SW480 (cell line): ENCODE results near the gene POR.
A peak's percentile ranks its signal among the peaks of the same experiment; 100 is the strongest.
"Not testable (repeated sequence)": the region's sequence is repeated elsewhere in the genome, so short reads cannot be mapped to it uniquely, and the experiment has no call there.

Experiments used
- DNase-seq: peaks from one replicate; pipeline ENCODE4 v3.0.0-alpha.2; 2016; ENCODE audit warnings: low spot score

The POR gene

DNA sequence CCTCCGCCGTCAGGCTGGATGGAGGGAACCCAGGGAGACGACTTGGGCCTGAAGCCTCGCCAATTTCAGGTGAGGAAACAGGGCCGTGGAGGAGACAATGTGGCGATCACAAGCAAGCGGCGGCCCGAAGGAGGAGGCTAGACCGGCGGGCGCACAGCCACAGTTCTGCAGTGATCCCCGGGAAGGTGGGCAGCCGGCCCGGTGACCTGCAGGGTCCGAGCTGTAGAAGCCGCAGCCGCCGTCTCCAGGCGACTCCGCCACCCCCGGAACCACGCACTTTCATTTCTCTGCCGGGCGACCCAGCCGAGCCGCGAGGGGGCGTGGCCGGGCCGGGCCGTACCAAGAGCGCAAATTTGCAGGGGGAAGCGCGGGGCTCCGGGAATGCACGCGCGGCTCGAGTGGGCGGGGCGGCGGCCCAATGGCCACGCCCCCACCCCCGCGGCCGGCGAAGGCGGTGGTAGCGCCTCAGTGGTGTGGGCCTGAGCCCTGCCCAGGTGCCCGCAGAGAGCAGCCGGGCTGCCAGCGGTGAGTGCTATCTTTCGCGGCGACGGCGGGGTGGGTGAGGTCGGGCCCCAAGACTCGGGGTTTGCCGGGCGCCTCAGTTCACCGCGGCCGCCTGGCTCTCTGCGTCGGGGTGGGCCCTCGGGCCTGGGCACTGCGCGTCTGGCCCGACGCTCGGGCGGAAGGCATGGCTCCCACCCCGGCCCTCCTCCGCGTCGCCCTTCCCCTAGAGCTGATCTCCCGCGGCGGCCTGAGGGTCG, at the start of gene POR:
TSS of gene POR (plus strand) at position 501 of the 761 bp plus-strand sequence. CDS start 38,847 bp downstream, outside the sequence.
- peak; percentile 94 for DNase-seq

DNA sequence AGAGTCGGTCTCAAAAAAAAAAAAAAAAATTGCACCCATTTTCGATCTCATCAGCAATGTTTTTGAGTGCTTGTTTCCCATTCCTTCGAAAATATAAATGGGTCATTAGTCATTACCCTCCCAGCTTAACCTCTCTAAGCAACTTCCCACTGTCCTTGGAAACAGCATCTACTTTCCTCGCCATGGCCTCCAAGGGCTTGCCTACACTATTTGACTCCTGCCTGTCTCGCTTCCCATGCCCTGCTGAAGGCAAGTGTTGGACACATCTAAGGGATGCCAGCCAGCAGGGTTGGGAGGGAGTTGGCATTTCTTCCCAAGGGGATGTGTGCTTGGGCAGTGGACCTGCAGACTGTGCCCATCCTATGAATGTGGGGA, 48.9 kb upstream of the POR start:
- DNase-seq: no peak

DNA sequence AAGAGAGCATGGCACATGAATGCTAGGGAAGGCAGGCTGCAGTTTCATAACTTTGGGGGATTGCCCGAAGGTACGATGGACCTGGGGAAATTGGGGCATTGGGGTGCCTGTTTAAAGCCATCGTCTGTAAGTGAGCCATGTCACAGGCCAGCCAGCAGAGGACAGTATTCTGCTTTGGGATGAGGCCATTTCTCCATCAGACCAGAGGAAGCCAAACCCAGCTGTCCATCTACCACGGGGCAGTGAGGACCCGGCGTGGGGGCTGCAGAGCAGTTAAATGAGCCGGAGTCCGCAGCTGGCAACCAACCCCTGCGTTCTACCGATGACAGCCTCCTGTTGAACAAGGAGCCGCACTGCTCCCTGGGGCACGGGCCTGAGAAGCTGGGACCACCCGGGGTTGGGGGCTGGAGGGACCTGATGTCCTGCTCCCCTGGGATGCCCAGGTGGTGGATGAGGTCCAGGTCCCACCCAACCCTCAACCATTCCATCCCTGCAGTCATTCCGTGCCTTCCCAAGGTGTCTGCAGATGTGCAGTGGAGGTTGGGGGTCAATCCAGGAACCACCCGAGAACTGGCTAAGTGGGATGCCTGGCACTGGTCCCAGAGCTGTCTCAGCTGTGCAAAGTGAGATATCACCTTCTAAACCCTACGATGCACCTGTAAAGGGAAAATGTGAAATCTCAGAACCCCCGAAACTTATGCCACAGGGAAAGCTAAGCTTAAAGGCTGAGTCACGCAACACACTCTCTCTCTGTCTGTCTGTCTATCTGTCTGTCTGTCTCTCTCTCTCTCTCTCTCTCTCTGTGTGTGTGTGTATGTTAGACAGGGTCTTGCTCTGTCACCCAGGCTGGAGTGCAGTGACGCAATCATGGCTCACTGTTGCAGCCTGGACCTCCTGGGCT, 48.2 kb upstream of the POR start:
- peak; percentile 85 for DNase-seq

DNA sequence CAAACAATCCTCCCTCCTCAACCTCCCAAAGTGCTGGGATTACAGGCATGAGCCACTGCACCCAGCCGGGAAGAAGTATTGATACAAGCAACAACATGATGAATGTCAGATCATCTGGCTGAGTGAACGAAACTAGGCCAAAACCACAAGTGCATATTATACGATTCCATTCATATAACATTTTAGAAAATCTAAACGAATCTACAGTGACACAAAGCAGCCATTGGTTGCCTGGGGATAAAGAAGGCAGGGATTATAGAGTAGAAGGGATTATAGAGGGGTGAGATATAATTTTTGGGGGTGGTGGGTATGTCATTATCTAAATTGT, 47.6 kb upstream of the POR start:
- no peak for DNase-seq

DNA sequence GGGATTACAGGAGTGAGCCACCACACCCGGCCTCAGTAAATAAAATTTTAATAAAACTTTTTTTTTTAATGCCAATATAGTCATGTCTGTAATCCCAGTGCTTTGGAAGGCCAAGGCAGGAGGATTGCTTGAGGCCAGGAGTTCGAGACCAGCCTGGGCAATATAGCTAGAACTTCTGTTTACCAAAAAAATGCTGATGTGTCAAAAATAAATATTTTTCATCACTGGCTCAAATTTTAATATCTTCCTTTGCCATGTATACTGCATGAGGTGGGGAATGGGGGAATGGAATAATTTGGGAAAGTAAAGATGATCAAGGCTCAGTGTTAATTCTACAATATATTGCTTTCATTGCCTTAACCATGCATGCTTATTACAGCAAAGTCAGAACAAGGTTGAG, 46.8 kb upstream of the POR start:
- DNase-seq: no peak

DNA sequence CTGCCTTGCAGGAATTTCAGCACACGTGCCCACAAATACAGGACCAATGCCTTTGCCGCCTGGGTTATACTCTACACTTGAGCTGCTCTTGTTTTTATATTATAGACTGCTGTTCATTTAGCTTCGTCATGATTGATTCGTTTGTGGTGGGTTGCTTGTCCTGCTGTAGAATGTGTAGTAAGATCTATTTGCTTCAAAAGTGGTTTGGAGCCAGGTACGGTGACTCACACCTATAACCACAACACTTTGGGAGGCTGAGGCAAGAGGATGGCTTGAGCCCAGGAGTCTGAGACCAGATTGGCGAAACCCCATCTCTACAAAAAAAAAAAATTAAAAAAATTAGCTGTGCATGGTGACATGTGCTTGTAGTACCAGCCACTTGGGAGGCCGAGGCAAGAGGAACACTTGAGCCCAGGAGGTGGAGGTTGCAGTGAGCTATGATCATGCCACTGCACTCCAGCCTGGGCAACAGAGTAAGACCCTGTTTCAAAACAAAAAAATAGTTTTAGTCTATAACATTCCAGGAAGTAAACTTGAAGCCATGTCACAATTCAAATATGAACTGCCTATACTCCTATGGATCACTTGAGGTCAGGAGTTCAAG, 45.1 kb upstream of the POR start:
- DNase-seq: peak; percentile 68

DNA sequence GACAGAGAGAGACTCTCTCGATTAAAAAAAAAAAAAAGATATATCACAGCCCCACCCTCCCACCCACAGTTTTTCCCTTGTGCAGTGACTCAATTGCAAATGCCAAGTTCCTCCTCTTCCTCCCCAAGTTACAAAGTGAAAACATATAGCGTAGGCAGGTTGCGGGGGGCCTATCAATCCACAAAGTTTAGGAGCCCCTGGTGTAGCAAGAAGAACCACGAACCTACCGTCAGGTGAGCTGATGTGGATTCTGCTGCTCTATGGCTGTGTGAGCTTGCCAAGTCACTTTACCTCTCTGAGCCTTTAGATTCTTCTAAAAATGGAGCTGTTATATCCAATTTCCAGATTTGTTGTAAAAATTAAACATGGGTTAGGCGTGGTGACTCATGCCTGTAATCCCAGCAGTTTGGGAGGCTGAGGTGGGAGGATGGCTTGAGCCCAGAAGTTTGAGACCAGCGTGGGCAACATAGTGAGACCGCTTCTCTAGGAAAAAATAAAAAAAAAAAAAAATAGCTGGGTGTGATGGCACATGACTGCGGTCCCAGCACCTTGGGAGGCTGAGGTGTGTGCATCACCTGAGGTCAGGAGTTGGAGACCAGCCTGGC, 44.3 kb upstream of the POR start:
- no peak for DNase-seq

DNA sequence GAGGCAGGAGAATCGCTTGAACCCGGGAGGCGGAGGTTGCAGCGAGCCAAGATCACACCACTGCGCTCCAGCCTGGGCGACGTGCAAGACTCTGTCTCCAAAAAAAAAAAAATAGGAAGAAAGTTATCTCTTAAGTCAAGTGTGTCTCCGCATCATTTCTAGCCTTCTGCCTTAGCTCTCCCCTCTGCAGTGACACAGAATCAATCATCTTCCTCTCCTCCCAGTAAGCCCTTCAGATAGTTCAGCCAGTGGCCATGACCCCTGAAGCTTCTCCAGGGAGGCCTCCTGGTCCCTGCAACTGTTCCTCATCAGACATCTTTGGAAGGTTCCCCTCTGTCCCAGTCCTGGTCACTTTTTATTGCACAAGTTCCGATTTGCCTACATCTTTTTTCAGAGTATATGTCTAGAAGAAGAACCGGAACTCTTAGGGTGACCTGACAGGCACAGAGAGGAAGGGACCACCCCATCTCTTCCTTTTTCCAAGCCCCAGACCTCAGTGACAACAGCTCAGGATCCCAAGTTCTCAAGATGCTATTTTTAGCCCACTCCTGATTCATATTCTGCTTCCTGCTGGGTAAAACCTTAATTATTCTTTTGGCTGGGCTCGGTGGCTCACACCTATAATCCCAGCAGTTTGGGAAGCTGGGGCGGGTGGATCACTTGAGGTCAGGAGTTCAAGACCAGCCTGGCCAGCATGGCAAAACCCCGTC, 42.7 kb upstream of the POR start:
- no peak for DNase-seq

DNA sequence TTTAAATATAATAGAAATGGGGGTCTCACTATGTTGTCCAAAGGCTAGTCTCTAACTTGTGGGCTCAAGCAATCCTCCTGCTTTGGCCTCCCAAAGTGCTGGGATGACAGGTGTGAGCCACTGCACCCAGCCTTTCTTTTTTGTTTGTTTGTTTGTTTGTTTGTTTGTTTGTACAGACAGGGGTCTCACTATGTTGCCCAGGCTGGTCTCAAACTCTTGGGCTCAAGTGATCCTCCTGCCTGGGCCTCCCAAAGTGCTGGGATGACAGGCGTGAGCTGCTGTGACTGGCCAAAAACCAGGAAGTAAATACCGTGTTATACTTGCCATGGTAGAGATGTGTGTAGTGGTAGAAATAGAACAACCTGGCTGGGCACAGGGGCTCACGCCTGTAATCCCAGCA, 40.8 kb upstream of the POR start:
- DNase-seq: not testable (repeated sequence)

DNA sequence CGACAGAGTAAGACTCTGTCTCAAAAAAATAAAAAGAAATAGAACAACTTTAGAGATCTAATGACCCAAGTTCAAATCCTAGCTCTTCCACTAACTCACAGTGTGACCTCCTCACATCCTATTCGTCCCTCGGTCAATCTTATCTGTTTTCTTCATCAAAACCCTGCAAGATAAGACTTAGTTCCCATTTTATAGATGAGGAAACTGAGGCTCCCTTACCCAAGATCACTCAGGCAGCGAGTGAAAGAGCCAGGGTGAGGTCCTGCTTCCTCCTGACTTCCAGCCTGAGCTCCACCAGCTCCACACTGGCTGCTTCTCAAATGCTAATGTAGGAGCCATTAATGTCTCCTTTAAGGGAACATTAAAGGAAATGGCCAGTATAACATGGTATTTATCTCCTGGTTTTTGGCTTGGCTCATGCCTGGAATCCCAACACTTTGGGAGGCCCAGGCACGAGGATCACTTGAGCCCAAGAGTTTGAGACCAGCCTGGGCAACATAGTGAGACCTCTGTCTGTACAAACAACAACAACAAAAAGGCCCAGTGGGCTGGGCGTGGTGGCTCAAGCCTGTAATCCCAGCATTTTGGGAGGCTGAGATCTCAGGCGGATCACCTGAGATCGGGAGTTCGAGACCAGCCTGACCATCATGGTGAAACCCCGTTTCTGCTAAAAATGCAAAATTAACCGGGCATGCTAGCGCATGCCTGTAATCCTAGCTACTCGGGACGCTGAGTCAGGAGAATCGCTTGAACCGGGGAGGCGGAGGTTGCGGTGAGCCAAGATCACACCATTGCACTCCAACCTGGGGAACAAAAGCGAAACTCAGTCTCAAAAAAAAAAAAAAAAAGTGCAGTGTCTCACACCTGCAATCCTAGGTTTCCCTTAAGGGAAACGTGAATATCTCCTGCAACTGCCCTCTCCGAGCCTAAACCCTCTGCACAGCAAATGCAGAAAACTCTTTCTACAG, 39.6 kb upstream of the POR start:
- no peak for DNase-seq

DNA sequence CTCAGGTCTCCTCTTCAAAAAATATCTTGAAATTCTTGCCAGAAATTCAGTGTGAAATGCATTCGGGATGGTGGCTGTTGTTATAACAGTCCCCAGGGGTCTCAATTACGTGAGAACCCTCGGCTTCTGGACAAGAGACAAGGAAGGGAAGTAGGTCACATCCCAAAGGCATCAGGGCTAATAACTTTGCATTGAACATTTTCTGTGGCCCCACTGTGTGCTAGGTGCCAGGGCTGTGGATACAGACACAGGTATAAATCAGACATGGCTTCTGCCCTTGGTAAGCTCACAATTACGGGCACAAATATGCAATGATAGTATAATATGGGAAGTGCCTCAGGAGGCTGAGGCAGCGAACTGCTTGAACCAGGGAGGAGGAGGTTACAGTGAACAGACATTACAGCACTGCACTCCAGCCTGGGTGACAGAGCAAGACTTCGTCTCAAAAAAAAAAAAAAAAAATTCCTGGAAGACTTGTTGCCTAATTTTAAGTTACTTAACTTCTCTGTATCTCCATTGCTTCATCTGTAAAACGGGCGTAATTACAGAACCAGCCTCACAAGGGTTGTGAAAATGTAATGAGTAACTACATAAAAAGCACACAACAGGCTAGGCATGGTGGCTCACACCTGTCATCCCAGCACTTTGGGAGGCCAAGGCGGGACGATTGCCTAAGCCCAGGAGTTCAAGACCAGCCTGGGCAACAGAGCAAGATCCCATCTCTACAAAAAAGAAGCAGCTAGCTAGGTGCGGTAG, 38.7 kb upstream of the POR start:
- DNase-seq: no peak

DNA sequence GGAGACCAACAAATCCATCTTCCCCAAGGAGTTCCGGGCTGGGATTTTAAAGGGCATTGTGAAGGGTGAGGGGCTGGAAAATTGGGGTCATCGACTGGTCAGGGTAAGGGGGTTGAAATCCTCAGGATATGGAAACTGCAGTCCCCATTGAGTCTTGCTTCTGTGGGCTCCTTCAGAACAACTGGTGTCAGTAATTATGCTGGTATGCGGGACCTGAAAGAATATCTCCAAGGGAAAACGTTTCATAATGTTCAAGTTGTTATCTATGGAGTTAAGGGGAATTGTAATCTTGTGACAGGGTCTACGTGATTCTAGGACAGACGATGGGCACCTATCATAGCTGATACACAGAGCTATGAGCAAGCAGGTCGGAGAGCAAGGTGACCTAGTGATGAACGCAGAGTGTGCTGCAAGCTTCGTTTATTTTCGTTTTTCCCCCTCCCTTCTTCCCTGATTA, 36.6 kb upstream of the POR start:
- no peak for DNase-seq

DNA sequence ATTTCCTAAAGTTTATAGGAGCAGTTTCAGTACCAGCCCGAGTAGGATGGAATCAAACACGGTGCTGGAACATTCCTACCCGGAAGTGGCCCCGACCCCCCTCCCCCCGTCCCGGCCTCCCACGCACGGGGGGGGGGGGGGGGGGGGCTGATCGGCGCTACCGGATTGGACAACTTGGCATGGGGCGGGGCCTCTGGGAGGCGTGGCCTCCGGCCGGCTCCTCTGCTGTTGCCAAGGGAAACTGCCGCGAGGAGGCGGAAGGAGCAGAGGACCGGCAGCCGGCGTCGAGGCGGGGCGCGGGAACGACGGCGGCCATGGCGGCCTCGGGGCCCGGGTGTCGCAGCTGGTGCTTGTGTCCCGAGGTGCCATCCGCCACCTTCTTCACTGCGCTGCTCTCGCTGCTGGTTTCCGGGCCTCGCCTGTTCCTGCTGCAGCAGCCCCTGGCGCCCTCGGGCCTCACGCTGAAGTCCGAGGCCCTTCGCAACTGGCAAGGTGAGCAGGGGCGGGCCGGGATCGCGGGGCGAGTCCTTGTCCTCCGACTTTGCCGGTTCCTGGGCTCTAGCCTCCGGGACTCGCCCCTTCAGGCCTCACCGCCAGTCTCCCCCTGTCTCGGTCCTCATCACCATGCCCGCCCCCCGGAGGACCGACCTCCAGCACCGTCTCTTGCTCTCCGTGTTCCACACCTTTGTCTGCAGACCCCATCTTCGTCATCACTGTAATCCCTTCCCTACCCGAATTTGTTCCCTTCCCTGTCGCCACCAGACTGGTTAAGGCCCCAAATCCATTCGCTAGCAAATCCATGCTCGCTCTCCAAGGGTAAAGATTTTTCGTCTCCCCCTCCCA, 36.0 kb upstream of the POR start, which contains the start of gene RHBDD2:
TSS of gene RHBDD2 (plus strand) at position 266 of the 843 bp plus-strand sequence. CDS start at position 315, 49 bp downstream.
- DNase-seq: peak; percentile 95

DNA sequence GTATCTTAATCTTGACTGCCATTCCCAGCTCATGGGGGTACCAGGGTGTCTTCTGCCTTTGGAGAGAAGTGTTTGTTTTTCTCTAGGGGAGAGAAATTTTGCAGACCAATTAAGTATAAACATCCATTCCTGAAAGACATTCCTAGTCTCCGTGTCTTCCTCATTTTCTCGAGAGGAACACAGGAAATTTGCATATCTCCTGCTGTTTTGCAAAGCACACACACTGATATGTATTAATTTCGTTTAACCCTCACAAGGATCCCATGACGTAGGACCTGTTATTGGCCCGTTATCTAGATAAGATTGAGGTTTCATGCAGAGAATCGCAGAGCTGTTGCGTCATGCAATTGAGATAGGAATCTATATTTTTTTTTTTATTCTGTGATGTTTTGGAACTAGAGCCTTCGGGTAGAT, 35.2 kb upstream of the POR start:
- DNase-seq: no peak

DNA sequence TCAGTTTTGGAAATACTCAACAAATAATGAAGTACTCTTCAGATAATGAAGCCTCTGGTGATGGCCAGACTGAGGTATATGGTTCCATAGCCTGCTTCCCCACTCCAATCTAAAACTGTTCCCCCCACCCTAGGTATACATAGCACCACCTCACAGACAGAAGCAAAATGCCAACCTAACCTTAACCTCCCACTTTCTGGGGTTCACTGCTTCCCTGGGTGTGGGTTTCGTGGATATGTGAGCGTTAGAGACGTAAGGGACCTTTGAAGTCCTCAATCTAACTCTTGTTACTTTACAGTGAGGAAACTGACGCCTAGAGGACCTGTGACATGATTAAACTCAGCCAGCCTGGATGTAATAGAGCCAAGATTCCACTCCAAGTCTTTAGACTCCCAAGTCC, 34.7 kb upstream of the POR start:
- no peak for DNase-seq

DNA sequence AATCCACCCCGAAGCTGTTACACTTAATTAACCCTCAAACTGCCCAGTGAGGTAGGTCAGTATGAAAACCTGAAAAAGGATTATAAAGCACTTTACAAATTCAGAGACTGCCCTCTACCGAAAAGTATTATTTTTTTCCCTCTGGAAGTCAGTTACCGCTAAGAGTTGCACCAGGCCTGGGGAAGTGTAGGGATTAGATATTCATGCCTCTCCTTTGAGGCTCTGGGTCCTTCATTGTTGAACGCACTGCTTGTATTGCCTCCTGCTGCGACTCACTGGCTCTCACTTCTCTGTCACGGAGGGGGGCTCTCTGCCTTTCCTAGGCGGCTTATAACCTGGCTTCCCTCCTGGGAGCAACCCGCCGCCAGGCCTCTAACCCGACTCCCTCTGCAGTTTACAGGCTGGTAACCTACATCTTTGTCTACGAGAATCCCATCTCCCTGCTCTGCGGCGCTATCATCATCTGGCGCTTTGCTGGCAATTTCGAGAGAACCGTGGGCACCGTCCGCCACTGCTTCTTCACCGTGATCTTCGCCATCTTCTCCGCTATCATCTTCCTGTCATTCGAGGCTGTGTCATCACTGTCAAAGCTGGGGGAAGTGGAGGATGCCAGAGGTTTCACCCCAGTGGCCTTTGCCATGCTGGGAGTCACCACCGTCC, 33.4 kb upstream of the POR start:
- no peak for DNase-seq

DNA sequence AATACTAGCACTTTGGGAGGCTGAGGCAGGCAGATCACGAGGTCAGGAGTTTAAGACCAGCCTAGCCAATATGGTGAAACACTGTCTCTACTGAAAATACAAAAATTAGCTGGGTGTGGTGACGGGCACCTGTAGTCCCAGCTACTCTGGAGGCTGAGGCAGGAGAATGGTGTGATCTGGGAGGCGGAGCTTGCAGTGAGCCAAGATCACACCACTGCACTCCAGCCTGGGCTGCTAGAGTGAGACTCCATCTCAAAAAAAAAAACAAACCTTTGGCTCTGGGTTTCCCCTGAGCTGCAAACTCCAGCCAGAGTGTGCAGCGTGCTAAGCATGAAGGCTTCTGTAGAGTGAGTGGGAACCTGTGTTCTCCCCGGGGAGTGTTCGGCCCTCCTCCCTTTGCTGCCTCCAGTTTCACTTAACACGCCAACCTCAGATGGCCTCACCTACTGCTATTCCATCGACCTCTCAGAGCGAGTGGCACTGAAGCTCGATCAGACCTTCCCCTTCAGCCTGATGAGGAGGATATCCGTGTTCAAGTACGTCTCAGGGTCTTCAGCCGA, 31.6 kb upstream of the POR start:
- not testable (repeated sequence) for DNase-seq

DNA sequence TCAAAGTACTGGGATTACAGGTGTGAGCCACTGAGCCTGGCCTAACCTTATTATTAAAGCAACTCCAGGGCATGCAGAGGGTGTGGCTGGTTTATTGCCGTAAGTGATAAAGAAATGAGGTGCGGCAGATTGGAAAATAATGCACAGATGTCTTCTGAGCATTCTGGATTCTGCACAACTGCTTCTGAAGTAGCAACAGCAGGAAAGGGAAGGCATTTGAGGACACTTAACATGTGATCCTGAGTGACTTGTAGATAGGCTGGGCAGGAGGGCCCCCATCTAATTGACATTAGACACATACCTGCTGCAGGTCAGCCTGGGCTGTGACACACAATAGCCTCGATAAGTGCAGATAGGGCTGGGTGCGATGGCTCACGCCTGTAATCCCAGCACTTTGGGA, 30.5 kb upstream of the POR start:
- DNase-seq: no peak
